GM12865 (cell line): ENCODE measurements around the gene PPP1R12C.

ENCODE experiments used
- DNase-seq: peaks from one replicate; pipeline ENCODE4 v3.0.0; 2010; ENCODE audit warnings: low read depth
- H3K4me3 ChIP-seq: 2 replicates; pipeline ENCODE4 v1.5.1; 2011; ENCODE audit warnings: mild to moderate bottlenecking, low read depth, low read length, control low read depth
- TF ChIP-seq, protein P1 (sequence below): IDR thresholded peaks from 2 replicates; pipeline ENCODE4 v1.5.1; 2011; ENCODE audit warnings: low read length, control low read depth, low read depth, inconsistent platforms; ENCODE audit not compliant: insufficient read depth; ENCODE audit errors: missing control alignments

PPP1R12C gene

DNA sequence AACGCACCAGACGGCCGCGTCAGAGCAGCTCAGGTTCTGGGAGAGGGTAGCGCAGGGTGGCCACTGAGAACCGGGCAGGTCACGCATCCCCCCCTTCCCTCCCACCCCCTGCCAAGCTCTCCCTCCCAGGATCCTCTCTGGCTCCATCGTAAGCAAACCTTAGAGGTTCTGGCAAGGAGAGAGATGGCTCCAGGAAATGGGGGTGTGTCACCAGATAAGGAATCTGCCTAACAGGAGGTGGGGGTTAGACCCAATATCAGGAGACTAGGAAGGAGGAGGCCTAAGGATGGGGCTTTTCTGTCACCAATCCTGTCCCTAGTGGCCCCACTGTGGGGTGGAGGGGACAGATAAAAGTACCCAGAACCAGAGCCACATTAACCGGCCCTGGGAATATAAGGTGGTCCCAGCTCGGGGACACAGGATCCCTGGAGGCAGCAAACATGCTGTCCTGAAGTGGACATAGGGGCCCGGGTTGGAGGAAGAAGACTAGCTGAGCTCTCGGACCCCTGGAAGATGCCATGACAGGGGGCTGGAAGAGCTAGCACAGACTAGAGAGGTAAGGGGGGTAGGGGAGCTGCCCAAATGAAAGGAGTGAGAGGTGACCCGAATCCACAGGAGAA lies 1.9 kb downstream of the PPP1R12C start:
- TF ChIP-seq, protein P1, sequence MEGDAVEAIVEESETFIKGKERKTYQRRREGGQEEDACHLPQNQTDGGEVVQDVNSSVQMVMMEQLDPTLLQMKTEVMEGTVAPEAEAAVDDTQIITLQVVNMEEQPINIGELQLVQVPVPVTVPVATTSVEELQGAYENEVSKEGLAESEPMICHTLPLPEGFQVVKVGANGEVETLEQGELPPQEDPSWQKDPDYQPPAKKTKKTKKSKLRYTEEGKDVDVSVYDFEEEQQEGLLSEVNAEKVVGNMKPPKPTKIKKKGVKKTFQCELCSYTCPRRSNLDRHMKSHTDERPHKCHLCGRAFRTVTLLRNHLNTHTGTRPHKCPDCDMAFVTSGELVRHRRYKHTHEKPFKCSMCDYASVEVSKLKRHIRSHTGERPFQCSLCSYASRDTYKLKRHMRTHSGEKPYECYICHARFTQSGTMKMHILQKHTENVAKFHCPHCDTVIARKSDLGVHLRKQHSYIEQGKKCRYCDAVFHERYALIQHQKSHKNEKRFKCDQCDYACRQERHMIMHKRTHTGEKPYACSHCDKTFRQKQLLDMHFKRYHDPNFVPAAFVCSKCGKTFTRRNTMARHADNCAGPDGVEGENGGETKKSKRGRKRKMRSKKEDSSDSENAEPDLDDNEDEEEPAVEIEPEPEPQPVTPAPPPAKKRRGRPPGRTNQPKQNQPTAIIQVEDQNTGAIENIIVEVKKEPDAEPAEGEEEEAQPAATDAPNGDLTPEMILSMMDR, result no peak
- peak overlapping the region; percentile 98 for H3K4me3 ChIP-seq
- no peak for DNase-seq

DNA sequence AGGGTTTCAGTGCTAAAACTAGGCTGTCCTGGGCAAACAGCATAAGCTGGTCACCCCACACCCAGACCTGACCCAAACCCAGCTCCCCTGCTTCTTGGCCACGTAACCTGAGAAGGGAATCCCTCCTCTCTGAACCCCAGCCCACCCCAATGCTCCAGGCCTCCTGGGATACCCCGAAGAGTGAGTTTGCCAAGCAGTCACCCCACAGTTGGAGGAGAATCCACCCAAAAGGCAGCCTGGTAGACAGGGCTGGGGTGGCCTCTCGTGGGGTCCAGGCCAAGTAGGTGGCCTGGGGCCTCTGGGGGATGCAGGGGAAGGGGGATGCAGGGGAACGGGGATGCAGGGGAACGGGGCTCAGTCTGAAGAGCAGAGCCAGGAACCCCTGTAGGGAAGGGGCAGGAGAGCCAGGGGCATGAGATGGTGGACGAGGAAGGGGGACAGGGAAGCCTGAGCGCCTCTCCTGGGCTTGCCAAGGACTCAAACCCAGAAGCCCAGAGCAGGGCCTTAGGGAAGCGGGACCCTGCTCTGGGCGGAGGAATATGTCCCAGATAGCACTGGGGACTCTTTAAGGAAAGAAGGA lies 2.8 kb downstream of the PPP1R12C start:
- no peak overlapping the region for H3K4me3 ChIP-seq
- no peak for DNase-seq

DNA sequence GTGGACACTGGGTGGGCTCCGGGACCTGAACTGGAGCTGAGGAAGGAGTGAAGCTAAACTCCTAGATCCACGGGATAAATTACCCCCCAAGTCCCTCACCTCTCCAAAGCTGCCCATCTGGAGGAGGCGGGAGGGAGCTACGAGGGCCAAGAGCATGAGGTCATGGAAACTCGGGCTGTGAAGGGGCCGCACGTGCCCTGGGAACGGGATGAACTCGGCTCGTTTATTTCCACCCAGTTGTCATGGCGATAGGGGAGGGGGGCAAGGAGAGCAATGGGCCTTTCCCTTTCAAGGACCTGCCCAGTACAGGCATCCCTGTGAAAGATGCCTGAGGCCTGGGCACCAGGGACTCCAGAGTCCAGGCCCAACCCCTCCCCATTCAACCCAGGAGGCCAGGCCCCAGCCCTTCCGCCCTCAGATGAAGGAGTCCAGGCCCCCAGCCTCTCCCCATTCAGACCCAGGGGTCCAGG lies 3.8 kb downstream of the PPP1R12C start:
- no peak for DNase-seq
- TF ChIP-seq, protein P1, result no peak

More for the DNA sequence above, 2.8 kb downstream of the PPP1R12C start:
- TF ChIP-seq, protein P1, result no peak

DNA sequence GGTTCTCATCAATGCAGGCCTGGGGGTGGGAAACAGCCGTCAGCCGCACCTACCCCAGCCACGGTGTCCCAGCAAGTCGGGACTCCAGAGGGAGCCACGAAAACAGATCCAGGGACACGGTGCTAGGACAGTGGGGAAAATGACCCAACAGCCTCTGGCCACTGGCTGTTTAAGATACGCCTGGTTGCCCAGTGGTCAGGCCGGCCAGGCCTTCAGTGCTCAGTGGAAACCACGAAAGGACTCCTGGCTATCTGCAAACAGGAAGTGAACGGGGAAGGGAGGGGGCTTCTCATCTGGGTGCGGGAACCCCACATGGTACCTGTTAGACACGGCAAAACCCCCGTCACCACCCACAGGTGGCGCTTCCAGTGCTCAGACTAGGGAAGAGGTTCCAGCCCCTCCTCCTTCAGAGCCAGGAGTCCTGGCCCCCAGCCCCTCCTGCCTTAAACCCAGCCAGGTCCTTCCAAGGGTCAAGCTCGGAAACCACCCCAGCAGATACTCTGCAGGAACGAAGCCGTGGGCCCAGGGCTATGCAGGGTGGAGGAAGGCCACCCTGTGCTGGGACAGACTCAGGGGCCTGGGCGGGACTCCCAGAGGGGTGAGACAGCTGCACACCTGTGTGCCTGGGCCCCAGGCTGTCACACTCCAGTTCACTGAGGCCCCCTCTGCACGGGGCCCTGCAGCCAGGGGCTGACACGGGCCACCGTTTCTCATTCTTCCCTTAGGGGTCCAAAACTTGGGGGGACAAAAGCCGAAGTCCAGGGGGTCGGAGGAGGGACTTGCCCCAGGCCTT lies 4.5 kb downstream of the PPP1R12C start:
- no peak overlapping the region for H3K4me3 ChIP-seq
- DNase-seq, result peak; percentile 58
- TF ChIP-seq, protein P1, result peak; percentile 18

More for the DNA sequence above, 3.8 kb downstream of the PPP1R12C start:
- H3K4me3 ChIP-seq, result no peak overlapping the region

DNA sequence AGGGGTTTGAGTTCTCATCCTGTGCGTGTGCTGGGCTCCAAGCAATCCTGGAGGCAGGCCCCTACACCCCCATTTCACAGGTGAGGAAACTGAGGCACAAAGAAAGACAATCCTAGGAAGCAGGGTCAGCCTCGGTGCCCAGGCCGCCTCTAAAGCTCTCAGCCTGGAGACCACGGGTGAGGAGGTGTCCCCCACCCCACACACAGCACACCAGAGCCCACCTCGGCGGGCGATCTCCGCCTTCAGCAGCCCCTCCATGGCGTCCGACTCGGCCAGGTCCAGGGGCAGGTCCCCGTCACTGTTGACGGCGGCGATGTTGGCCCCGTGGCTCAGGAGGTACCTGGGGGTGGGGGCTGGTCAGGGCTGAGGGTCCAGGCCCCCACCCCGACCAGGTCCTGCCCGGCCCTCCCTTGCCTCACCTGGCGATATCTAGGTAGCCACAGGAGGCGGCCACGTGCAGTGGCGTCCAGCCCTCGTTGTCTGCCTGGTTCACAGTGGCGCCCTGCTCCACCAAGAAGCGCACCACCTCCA lies 5.1 kb downstream of the PPP1R12C start:
- DNase-seq, result no peak
- TF ChIP-seq, protein P1, result no peak
- H3K4me3 ChIP-seq, result no peak overlapping the region

DNA sequence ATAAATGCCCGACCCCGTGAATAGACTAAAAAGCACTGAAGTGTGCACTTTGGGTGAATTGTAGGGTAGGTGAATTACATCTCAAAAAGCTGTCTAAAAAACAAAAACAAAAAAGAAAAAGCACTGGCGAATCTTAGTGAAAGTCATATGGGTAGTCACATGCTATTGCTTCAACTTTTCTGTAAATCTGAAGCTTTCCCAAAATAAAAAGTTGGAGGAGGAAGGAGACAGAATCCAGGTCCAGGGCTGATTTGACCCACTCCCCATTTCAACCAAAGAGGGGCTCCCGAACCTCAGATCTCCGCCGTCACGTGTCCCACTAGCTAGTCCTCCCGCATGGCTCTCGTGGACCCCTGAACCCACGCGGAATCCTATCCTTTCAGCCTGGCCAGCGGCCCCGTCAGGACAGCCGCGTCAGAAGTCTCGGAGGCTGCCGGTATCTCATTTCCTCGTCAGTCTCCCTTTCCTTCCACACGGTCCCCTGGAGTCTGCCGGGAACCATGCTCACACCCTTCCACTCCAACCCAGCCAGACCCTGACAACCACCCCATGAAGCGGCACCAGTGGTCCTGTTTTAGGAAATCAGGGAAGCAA lies 6.1 kb downstream of the PPP1R12C start:
- no peak for DNase-seq
- TF ChIP-seq, protein P1, result no peak
- no peak overlapping the region for H3K4me3 ChIP-seq
